ELF-1 (cell line): ENCODE results near the gene PLSCR3.

ENCODE experiments used
- DNase-seq: peaks from one replicate; pipeline ENCODE4 v3.0.0-alpha.2; 2016; ENCODE audit warnings: low read depth, low spot score

The PLSCR3 gene

GRCh38 chr17:7407082-7407481 lies 12.8 kb upstream of the PLSCR3 start:
- peak; percentile 21 for DNase-seq

GRCh38 chr17:7406235-7406825 lies 12.0 kb upstream of the PLSCR3 start:
- DNase-seq = peak; percentile 8

- peak; percentile 15 for DNase-seq
Measured at GRCh38 chr17:7405350-7406234, 11.3 kb upstream of the PLSCR3 start.

- peak; percentile 23 for DNase-seq
Measured at GRCh38 chr17:7404737-7405349, 10.5 kb upstream of the PLSCR3 start.

GRCh38 chr17:7403977-7404736 lies 9.8 kb upstream of the PLSCR3 start, which contains the start of gene TMEM256:
TSS of gene TMEM256 (minus strand) at chr17:7404097. CDS start at chr17:7404084, 13 bp downstream.
- peak; percentile 100 for DNase-seq

- DNase-seq = no peak
Measured at GRCh38 chr17:7403727-7403976, 9.3 kb upstream of the PLSCR3 start.

GRCh38 chr17:7403043-7403726 lies 8.9 kb upstream of the PLSCR3 start:
- no peak for DNase-seq

GRCh38 chr17:7398612-7399011 lies 4.3 kb upstream of the PLSCR3 start:
- no peak for DNase-seq

- no peak for DNase-seq
Measured at GRCh38 chr17:7396147-7396546, 1.8 kb upstream of the PLSCR3 start.

- peak; percentile 37 for DNase-seq
Measured at GRCh38 chr17:7393613-7394451, 493 bp downstream of the PLSCR3 start.

- DNase-seq = no peak
Measured at GRCh38 chr17:7392696-7393612, 1.4 kb downstream of the PLSCR3 start.

- no peak for DNase-seq
Measured at GRCh38 chr17:7391307-7391706, 3.0 kb downstream of the PLSCR3 start.

- DNase-seq = no peak
Measured at GRCh38 chr17:7389924-7390910, 4.1 kb downstream of the PLSCR3 start.

- no peak for DNase-seq
Measured at GRCh38 chr17:7388856-7389255, 5.5 kb downstream of the PLSCR3 start.

GRCh38 chr17:7384489-7385081 lies 9.7 kb downstream of the PLSCR3 start:
- no peak for DNase-seq

GRCh38 chr17:7383742-7384488 lies 10.4 kb downstream of the PLSCR3 start:
- peak; percentile 87 for DNase-seq

GRCh38 chr17:7383371-7383741 lies 11.0 kb downstream of the PLSCR3 start:
- no peak for DNase-seq
